Aorta (tissue), 5 donors: Measurements from ENCODE around the gene DNM2. TPM values are rescaled to one million over a fixed set of nuclear protein-coding genes. Genes with fewer than 3 reads are reported as not detected.
"Not testable (repeated sequence)": the region's sequence is repeated elsewhere in the genome, so short reads cannot be mapped to it uniquely, and the experiment has no call there.

Experiments used
- ATAC-seq: fragments of 200-7000 bp; cut with Tn5 transposase; one replicate; pipeline ENCODE4 v1.9.1; 2022; ENCODE audit warnings: moderate library complexity; ENCODE audit not compliant: low FRiP score
- DNase-seq, 2 donors: peaks; one replicate each; pipeline ENCODE4 v3.0.0-alpha.2; 2020
- H3K27ac ChIP-seq, 2 donors: one replicate each; pipeline ENCODE4 v1.5.1; 2013; ENCODE audit warnings: low read length in 2 of 2, mild to moderate bottlenecking in 2 of 2, moderate library complexity in 2 of 2, control low read depth in 1 of 2, inconsistent platforms in 1 of 2, low read depth in 1 of 2
- H3K27me3 ChIP-seq, 2 donors: one replicate each; pipeline ENCODE4 v1.6.1; 2013; ENCODE audit warnings: control low read depth in 1 of 2, low read length in 1 of 2, mild to moderate bottlenecking in 1 of 2, moderate library complexity in 1 of 2; ENCODE audit not compliant: insufficient read depth in 2 of 2, control insufficient read depth in 1 of 2
- H3K36me3 ChIP-seq, 2 donors: one replicate each; pipeline ENCODE4 v1.6.1; 2013; ENCODE audit warnings: control low read depth in 1 of 2, low read length in 1 of 2, mild to moderate bottlenecking in 1 of 2; ENCODE audit not compliant: insufficient read depth in 2 of 2, control insufficient read depth in 1 of 2
- H3K4me1 ChIP-seq, 2 donors: one replicate each; pipeline ENCODE4 v1.6.1; 2013; ENCODE audit warnings: low read length in 2 of 2, control low read depth in 1 of 2, mild to moderate bottlenecking in 1 of 2, moderate library complexity in 1 of 2; ENCODE audit not compliant: insufficient read depth in 2 of 2, control insufficient read depth in 1 of 2
- H3K4me3 ChIP-seq, 2 donors: one replicate each; pipeline ENCODE4 v1.5.1; 2013; ENCODE audit warnings: low read length in 2 of 2, control low read depth in 1 of 2, mild to moderate bottlenecking in 1 of 2
- H3K9me3 ChIP-seq: one replicate; pipeline ENCODE4 v1.6.1; 2013; ENCODE audit warnings: mild to moderate bottlenecking, low read length; ENCODE audit not compliant: control insufficient read depth
- WGBS, 2 donors: extraction: QIAGEN DNeasy Blood & Tissue Kit; methylation state at CpG; one replicate each; pipeline ENCODE4 v1.1.7; 2013; 5-methylcytosine and 5-hydroxymethylcytosine counted together
- intact Hi-C, 2 donors: fragments of 100-400 bp; cut with DNase I; formaldehyde crosslinking; loops; one replicate each; pipeline versions ENCODE4 v1.14.2 to v1.15.0; 2022
- long read RNA-seq, 2 donors: library from polyadenylated mRNA; unstranded; transcript quantifications; one replicate each; pipeline ENCODE4 v2.0.0, GENCODE V29; 2020 to 2021
- polyA plus RNA-seq, 2 donors: library from polyadenylated mRNA; stranded (reverse); fragments of 200-250 nt; gene quantifications; one replicate each; pipeline ENCODE4 v1.2.3, GENCODE V29; 2013
- total RNA-seq, 2 donors: library from RNA; stranded (reverse); fragmentation: NEBNext Ultra II Directional; extraction: Animal tissue kit (Norgen Biotek cat#: 25700); gene quantifications; one replicate each; pipeline ENCODE4 v1.2.1, GENCODE V29; 2021
- donor health status: healthy with polysubstance abuse.
- donor health status: Bipolar disorder and iron deficiency.
- donor health status: DM: no; HTN: no; CAD: no.
- donor health status: DM: no; HTN: no; CAD: no.
- donor health status: DM: yes; HTN: yes; CAD: no.

Gene DNM2
- total RNA-seq (100 to 1,000 TPM; 118 to 160 TPM), polyA plus RNA-seq (10 to 100 TPM; 51.7 to 89.7 TPM)
- long read RNA-seq, donor 1, full-length matches to known transcripts, result 10 of 98 reads
- long read RNA-seq, donor 1, partial matches to known transcripts, result 61 of 98 reads
- long read RNA-seq, donor 1, other reads (novel, unspliced or antisense), result 27 of 98 reads
- long read RNA-seq, donor 2, full-length matches to known transcripts, result 29 of 95 reads
- long read RNA-seq, donor 2, partial matches to known transcripts, result 42 of 95 reads
- long read RNA-seq, donor 2, other reads (novel, unspliced or antisense), result 24 of 95 reads

DNA sequence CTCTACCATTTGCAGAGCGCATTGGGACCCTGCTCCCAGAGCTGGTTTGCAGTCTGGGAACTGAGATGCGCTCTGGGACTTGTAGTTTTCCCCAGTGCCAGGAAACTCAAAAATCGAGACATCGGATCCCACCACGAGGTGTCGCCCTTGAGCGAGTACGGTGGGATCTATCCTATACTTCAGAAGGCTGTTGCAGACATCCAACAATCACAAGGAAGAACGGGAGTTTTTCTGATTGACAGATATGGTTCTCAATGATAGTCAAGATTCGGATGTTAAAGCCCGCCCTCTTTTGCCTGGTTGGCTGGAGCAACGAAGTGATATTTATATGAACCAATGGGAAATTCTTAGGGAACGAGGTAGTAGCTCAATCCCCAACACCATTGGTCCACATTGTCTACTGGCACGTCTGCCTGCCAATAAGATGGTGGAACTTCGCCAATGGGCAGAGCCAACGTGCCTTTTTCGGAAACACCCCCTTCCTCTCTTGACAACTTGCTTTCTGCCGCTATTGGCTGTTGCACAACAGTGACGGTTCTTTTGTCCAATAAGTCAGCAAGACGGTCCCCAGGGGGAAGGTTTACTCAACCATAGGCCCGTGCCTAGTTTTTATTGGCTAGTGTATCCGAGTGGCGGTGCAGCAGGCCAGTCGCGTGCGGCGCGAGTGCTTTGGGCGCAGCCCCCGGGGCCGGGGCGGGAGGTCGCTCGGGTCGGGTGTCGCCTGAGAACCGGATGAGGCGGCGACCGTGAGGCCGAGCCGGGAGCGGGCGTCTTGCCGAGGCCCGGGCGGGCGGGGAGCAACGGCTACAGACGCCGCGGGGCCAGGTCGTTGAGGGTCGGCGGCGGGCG is at the start of gene DNM2:
DNM2 (plus strand) TSS at position 724 of the 849 bp plus-strand sequence. CDS start 164 bp downstream, outside the sequence.
- Histone ChIP-seq H3K9me3 (no peaks in the 10 kb centered on the region), H3K27ac (peak within 1 kb of the TSS in 1 of 2 donors; percentile 56), H3K4me3 (peak within 1 kb of the TSS; percentile 62 to 89), H3K36me3 (no peaks in the 10 kb centered on the region), H3K4me1 (no peaks in the 10 kb centered on the region), H3K27me3 (no peaks in the 10 kb centered on the region)
- WGBS, 2 donors, result 0% methylated on average over 42 to 57 of the region's 57 CpGs
- ATAC-seq, result peak; percentile 97
- peak; percentile 98 to 99 for DNase-seq
- intact Hi-C loops, result loop anchor here (2.0 to 5.0 kb wide), 3 partner anchors 49 to 145 kb away; no protein-coding TSS in a partner anchor

DNA sequence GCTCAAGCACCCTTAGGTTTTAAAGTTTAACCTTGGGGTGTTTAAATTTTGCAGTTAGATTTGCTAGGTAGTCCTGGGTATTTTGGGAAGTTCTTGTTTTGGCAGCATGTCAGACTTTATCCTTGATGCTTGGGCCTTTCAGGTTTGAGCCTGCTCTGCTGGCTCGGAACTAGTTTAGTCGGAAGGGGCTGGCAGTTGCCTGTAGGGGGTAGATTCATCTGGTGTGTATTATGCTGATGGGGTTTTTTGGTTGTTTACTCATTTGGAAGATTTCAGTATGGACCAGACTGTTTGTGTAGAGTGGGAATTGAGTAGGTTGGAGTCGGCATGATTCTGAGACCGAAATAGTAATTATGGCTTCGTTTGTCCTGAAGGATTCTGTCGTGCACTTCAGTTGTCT is 48.6 kb upstream of the DNM2 start:
- no peak overlapping the region for H3K4me3 ChIP-seq

DNA sequence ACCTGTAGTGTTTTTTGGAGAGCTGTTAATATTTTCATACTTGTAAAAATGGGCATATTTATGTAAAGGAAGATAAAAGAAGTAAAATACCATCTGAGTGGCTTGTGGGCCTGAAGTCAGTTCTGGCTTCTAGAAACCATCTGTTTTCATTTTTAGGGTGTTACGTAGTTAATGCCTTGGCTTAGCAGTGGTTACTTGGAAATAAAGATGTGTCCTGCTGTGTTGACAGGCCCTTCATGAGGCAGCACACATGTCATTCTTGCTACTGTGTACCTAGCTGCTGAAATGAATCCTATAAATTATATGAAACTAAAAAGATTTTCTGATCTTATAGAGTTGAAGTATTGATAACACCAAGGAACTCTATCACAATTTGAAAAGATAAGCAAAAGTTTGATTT is 47.7 kb upstream of the DNM2 start:
- DNase-seq (no peak), ATAC-seq (no peak)
- H3K36me3 ChIP-seq, result peaks cover 0 to 4% of the 10 kb centered on the region in 2 donors
- H3K27me3 ChIP-seq, result no peaks in the 10 kb centered on the region
- H3K4me3 ChIP-seq, result no peak overlapping the region
- H3K27ac ChIP-seq, result no peak overlapping the region
- intact Hi-C loops, result no loop called here
- no peaks in the 10 kb centered on the region for H3K9me3 ChIP-seq
- no peaks in the 10 kb centered on the region for H3K4me1 ChIP-seq
- 50 to 52% methylated on average over 1 of the region's 1 CpG for WGBS, 2 donors

More for the DNA sequence above, 48.6 kb upstream of the DNM2 start:
- H3K27me3 ChIP-seq, result no peaks in the 10 kb centered on the region
- no peak for DNase-seq
- H3K27ac ChIP-seq, result no peak overlapping the region
- WGBS, 2 donors, result 69 to 73% methylated on average over 6 of the region's 6 CpGs
- H3K4me1 ChIP-seq, result no peaks in the 10 kb centered on the region
- ATAC-seq, result no peak
- no peaks in the 10 kb centered on the region for H3K9me3 ChIP-seq
- intact Hi-C loops, result no loop called here
- peaks cover 0 to 4% of the 10 kb centered on the region in 2 donors for H3K36me3 ChIP-seq

DNA sequence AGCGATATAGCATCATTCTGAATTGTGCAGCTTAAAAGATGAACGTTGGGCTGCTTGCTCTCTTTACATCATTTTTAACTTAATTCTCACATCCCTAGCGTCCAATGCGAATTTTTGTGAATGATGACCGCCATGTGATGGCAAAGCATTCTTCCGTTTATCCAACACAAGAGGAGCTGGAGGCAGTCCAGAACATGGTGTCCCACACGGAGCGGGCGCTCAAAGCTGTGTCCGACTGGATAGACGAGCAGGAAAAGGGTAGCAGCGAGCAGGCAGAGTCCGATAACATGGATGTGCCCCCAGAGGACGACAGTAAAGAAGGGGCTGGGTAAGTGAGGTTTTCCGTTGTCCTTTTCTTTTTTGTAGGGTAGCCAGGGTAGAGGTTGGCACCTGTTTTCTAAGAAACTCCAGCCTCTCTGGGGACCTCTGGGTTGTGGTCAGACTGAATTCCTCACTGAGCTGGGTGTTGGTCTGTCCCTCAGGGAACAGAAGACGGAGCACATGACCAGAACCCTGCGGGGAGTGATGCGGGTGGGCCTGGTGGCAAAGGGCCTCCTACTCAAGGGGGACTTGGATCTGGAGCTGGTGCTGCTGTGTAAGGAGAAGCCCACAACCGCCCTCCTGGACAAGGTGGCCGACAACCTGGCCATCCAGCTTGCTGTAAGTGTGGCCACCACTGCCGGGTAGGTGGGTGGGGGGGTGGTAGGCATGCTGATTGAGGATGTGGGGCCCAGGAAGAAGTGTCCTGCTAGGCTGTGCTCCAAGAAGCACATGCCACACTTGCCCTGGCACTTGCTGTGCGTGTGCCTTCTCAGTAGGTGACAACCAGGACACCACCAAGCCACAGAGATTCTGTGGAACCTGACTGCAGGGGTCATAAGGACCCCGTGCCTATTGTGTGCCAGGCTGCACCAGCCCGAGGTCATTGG is 46.7 kb upstream of the DNM2 start:
- no peaks in the 10 kb centered on the region for H3K27me3 ChIP-seq
- peaks cover 0 to 4% of the 10 kb centered on the region in 2 donors for H3K36me3 ChIP-seq
- intact Hi-C loops, result no loop called here
- H3K4me3 ChIP-seq, result no peak overlapping the region
- DNase-seq (no peak), ATAC-seq (no peak)
- no peak overlapping the region for H3K27ac ChIP-seq
- H3K4me1 ChIP-seq, result no peaks in the 10 kb centered on the region
- H3K9me3 ChIP-seq, result no peaks in the 10 kb centered on the region
- WGBS, 2 donors, result 78 to 80% methylated on average over 24 of the region's 24 CpGs

DNA sequence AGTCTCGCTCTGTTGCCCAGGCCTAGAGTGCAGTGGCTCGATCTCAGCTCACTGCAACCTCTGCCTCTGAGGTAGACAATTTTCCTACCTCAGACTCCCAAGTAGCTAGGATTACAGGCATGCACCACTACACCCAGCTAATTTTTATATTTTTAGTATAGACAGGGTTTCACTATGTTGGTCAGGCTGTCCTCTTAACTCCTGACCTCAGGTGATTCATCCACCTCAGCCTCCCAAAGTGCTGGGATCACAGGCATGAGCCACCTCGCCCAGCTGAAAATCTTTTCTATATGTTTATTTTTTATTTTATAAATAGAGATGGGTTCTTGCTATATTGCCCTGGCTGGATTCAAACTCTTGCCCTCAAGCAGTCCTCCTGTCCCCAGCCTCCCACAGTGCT is 46.0 kb upstream of the DNM2 start:
- WGBS, 2 donors, result 89 to 92% methylated on average over 3 of the region's 3 CpGs
- DNase-seq, H3K4me1 ChIP-seq, H3K27ac ChIP-seq, H3K27me3 ChIP-seq, intact Hi-C loops, H3K4me3 ChIP-seq, H3K9me3 ChIP-seq, H3K36me3 ChIP-seq, ATAC-seq: not testable (repeated sequence)

DNA sequence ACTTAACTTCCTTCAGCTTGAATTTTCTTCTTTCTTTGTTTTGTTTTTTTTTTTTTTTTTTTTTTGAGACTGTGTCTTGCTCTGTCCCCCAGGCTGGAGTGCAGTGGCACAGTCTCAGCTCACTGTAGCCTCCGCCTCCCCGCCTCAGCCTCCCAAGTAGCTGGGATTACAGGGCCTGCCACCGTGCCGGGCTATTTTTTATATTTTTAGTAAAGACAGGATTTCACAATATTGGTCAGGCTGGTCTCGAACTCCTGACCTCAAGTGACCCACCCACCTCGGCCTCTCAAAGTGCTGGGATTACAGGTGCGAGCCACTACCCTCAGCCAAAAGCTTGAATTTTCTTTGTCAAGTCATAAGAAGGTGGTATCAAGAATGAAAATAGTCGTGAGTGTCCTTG is 42.7 kb upstream of the DNM2 start:
- 79 to 83% methylated on average over 8 of the region's 8 CpGs for WGBS, 2 donors
- H3K4me1 ChIP-seq, H3K27me3 ChIP-seq, H3K27ac ChIP-seq, H3K4me3 ChIP-seq, H3K9me3 ChIP-seq, DNase-seq, ATAC-seq, intact Hi-C loops: not testable (repeated sequence)
- H3K36me3 ChIP-seq, result peaks cover 3 to 10% of the 10 kb centered on the region in 2 donors

DNA sequence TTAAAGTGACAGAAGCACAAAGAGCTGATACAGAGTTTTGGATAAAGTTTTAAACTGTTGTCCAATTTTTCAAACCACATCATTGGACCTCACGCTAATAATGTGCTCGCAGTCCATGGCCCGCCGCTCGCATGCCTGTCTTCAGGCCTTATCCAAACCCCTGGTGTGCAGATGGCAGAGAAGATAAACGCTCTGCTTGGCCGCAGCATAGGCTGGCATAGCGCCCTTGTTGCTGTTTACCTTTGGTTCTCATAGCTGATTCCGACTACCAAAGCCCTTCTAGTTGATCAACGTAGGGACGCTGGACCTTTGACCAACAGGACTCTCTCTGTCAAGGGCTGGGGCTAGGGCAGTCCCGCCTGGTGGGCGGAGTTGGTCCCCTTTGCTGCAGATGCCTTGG is 40.1 kb upstream of the DNM2 start:
- no peak overlapping the region for H3K27ac ChIP-seq
- no peaks in the 10 kb centered on the region for H3K27me3 ChIP-seq
- DNase-seq (no peak), ATAC-seq (no peak)
- H3K4me3 ChIP-seq, result no peak overlapping the region
- H3K9me3 ChIP-seq, result no peaks in the 10 kb centered on the region
- intact Hi-C loops, result no loop called here
- 69 to 72% methylated on average over 13 of the region's 13 CpGs for WGBS, 2 donors
- no peaks in the 10 kb centered on the region for H3K4me1 ChIP-seq
- peaks cover 3 to 17% of the 10 kb centered on the region in 2 donors for H3K36me3 ChIP-seq

DNA sequence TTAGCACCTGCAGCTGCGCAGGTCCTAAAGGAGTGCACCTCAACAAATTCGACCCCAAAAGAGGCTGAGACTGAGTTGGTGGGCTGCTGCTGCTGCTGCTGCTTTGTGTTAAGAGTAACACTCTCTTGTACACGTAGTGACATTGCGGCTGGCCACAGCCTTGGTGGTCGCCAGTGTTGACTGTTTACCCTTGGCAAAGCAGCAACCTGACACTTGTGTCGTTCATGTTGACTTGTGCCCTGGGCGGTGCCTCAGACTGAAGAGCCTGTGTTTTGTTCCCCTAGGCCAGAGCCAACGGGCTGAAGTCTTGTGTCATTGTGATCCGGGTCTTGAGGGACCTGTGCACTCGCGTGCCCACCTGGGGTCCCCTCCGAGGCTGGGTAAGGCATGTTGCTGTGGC is 39.1 kb upstream of the DNM2 start:
- Histone ChIP-seq H3K4me3 (no peak overlapping the region), H3K36me3 (peaks cover 3 to 18% of the 10 kb centered on the region in 2 donors), H3K4me1 (no peaks in the 10 kb centered on the region), H3K27me3 (no peaks in the 10 kb centered on the region), H3K27ac (no peak overlapping the region), H3K9me3 (no peaks in the 10 kb centered on the region)
- 87 to 88% methylated on average over 12 of the region's 12 CpGs for WGBS, 2 donors
- intact Hi-C loops, result no loop called here
- DNase-seq (no peak), ATAC-seq (no peak)
